ENCODE measurements around the gene MARK3. TPM values are rescaled to one million over a fixed set of nuclear protein-coding genes. Genes with fewer than 3 reads are reported as not detected.

Gene MARK3
- total and polyA plus RNA-seq, 2 of the 13 experiments (the other 11 are each of a cell fraction or from before 2014, with no cell fraction given), result 47.7 to 56.6 TPM

DNA sequence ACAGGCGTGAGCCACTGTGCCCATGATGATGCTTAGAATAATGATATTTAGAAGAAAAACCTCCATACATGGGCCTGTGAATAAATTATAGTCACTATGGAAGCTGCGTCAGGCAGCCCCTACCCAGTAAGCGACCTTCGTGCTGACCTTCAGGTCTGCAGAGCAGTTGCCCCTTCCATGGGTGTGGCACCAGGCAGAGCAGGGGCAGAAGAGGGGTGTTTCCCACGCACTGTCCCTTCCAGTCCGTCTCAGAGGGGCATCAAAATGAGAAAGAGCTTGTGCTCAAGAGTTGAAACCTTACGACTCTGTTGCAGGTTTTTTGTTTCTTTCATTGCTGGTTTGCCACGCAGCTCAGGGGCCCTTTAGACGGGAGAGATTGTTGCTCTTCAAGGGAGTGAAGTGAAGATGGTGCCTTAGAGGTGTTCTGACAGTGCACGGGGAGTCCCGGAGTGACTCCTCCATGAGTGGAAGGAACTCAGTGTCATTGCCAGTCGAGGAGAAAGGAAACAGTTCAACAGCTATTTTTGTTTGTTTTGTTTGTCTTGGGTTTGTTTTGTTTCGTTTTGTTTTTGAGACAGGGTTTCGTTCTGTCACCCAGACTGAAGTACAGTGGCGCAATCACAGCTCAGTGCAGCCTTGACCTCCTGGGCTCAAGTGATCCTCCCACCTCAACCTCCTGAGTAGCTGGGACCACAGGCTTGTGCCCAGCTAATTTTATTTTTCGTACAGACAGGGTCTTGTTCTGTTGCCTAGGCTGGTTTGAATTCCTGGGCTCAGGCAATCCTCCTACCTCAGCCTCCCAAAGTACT lies 123.5 kb downstream of the MARK3 start (continued):
- TF ChIP-seq ZSCAN12 (CRISPR knock-in tag; IDR thresholded peaks at IDR 0.05), result no peak
- 0 out of 2 replicates have a peak, but pooled peaks have one; percentile 23 for TF ChIP-seq FOXP4 (CRISPR knock-in tag; IDR thresholded peaks at IDR 0.05)
- TF ChIP-seq REST (IDR thresholded peaks at IDR 0.05; ENCODE audit: borderline replicate concordance in 1 of 2, low read depth in 1 of 2, low read length in 2 of 2), result no peak
- no peak for TF ChIP-seq BRF2 (CRISPR knock-in tag; IDR thresholded peaks at IDR 0.05)
- TF ChIP-seq MBD4 (IDR thresholded peaks at IDR 0.05; ENCODE audit: borderline replicate concordance, low read length), result no peak
- TF ChIP-seq FOXP1 (IDR thresholded peaks at IDR 0.05), result no peak
- peak; percentile 43; the same call in 1 of the 2 replicates for TF ChIP-seq FOXP1 (CRISPR knock-in tag; IDR thresholded peaks at IDR 0.05)
- no peak for TF ChIP-seq SRY (CRISPR knock-in tag; IDR thresholded peaks at IDR 0.05)
- no peak for TF ChIP-seq RXRB (CRISPR knock-in tag; IDR thresholded peaks at IDR 0.05; ENCODE audit: borderline replicate concordance)
- peak; percentile 51; the same call in 1 of the 2 replicates for TF ChIP-seq ARID5B (CRISPR knock-in tag; IDR thresholded peaks at IDR 0.05)
